Neural cell (in vitro differentiated cells): Measurements from ENCODE around the gene KIZ. TPM values are rescaled to one million over a fixed set of nuclear protein-coding genes. Genes with fewer than 3 reads are reported as not detected.
"Not testable (repeated sequence)": the region's sequence is repeated elsewhere in the genome, so short reads cannot be mapped to it uniquely, and the experiment has no call there.

Source experiments
- H2AFZ ChIP-seq: fragments of 200-600, 300-800 bp; sonication (generic), shearing (Covaris generic); 2 replicates; pipeline ENCODE4 v1.6.0; 2014; ENCODE audit warnings: low read depth, mild to moderate bottlenecking, antibody characterized with exemption, low read length, moderate library complexity
- H3F3A ChIP-seq: fragments of 200-600 bp; shearing (Covaris generic); 2 replicates; pipeline ENCODE4 v1.6.1; 2016; ENCODE audit warnings: mild to moderate bottlenecking, moderate library complexity, mixed read lengths, antibody characterized with exemption, low read length; ENCODE audit not compliant: insufficient read depth, poor library complexity, severe bottlenecking
- H3K27ac ChIP-seq: fragments of 200-600, 300-800 bp; sonication (generic), shearing (Covaris generic); 2 replicates; pipeline ENCODE4 v1.5.1; 2014; ENCODE audit warnings: mild to moderate bottlenecking, low read length, moderate library complexity
- H3K27me3 ChIP-seq: fragments of 300-800, 200-600 bp; sonication (generic), shearing (Covaris generic); 2 replicates; pipeline ENCODE4 v1.6.0; 2014; ENCODE audit warnings: mild to moderate bottlenecking, low read depth, low read length, moderate library complexity; ENCODE audit not compliant: insufficient read depth
- H3K36me3 ChIP-seq: fragments of 300-800, 200-600 bp; sonication (generic), shearing (Covaris generic); 2 replicates; pipeline ENCODE4 v1.5.1; 2014; ENCODE audit warnings: mild to moderate bottlenecking, antibody characterized with exemption, low read length, moderate library complexity; ENCODE audit not compliant: insufficient read depth
- H3K4me2 ChIP-seq: fragments of 300-800, 200-600 bp; sonication (generic), shearing (Covaris generic); 2 replicates; pipeline ENCODE4 v1.6.0; 2014; ENCODE audit warnings: mild to moderate bottlenecking, low read length
- H3K4me3 ChIP-seq: fragments of 300-800, 200-600 bp; sonication (generic), shearing (Covaris generic); 2 replicates; pipeline ENCODE4 v1.5.1; 2014; ENCODE audit warnings: mild to moderate bottlenecking, low read length, moderate library complexity
- H3K79me2 ChIP-seq: fragments of 200-600 bp; shearing (Covaris generic); replicated peaks from 2 replicates; pipeline ENCODE4 v1.6.0; 2014; ENCODE audit warnings: mild to moderate bottlenecking, low read length, moderate library complexity; ENCODE audit not compliant: insufficient read depth
- H3K9ac ChIP-seq: fragments of 300-800, 200-600 bp; sonication (generic), shearing (Covaris generic); 2 replicates; pipeline ENCODE4 v1.6.1; 2016; ENCODE audit warnings: mild to moderate bottlenecking, low read length, mixed read lengths
- H3K9me2 ChIP-seq: fragments of 200-600 bp; shearing (Covaris generic); 2 replicates; pipeline ENCODE4 v1.6.1; 2016; ENCODE audit warnings: mild to moderate bottlenecking, low read length, mixed read lengths; ENCODE audit not compliant: insufficient read depth
- H3K9me3 ChIP-seq: fragments of 200-600, 300-800 bp; sonication (generic), shearing (Covaris generic); 2 replicates; pipeline ENCODE4 v1.6.1; 2016; ENCODE audit warnings: mild to moderate bottlenecking, mixed run types, low read length, moderate library complexity, mixed read lengths
- H4K20me1 ChIP-seq: fragments of 200-600 bp; shearing (Covaris generic); 2 replicates; pipeline ENCODE4 v1.6.1; 2016; ENCODE audit warnings: mild to moderate bottlenecking, mixed run types; ENCODE audit not compliant: insufficient read depth
- EP300 ChIP-seq: fragments of 450-650 bp; conservative IDR thresholded peaks from 2 replicates; pipeline ENCODE4 v1.6.1; 2014; ENCODE audit warnings: antibody characterized with exemption, mild to moderate bottlenecking, moderate library complexity; ENCODE audit not compliant: poor library complexity, severe bottlenecking
- EZH2 ChIP-seq: fragments of 200-600, 300-800 bp; shearing (Covaris generic), sonication (generic); IDR thresholded peaks from 2 replicates; pipeline ENCODE4 v1.6.1; 2014; ENCODE audit warnings: antibody characterized with exemption, low read length, borderline replicate concordance, mild to moderate bottlenecking; ENCODE audit not compliant: insufficient read depth, poor library complexity, severe bottlenecking
- MXI1 ChIP-seq: fragments of 450-650 bp; conservative IDR thresholded peaks from 2 replicates; pipeline ENCODE4 v1.6.1; 2014; ENCODE audit warnings: antibody characterized with exemption, mild to moderate bottlenecking; ENCODE audit not compliant: poor library complexity, severe bottlenecking
- POLR2AphosphoS5 ChIP-seq: IDR thresholded peaks from 2 replicates; pipeline ENCODE4 v1.6.1; 2012
- RAD21 ChIP-seq: fragments of 450-650 bp; conservative IDR thresholded peaks from 2 replicates; pipeline ENCODE4 v1.6.1; 2014; ENCODE audit warnings: antibody characterized with exemption, mild to moderate bottlenecking, moderate library complexity
- SMC3 ChIP-seq: fragments of 450-650 bp; conservative IDR thresholded peaks from 2 replicates; pipeline ENCODE4 v1.6.1; 2014; ENCODE audit warnings: antibody characterized with exemption, mild to moderate bottlenecking, moderate library complexity; ENCODE audit not compliant: poor library complexity
- TAF1 ChIP-seq: IDR thresholded peaks from 2 replicates; pipeline ENCODE4 v1.6.1; 2012; ENCODE audit warnings: low read depth
- polyA plus RNA-seq: library from polyadenylated mRNA; depleted of rRNA; stranded (reverse); fragments of >200 nt; gene quantifications from 2 replicates; pipeline ENCODE4 v1.2.3, GENCODE V29; 2014
- TF ChIP-seq, protein P1 (sequence below): IDR thresholded peaks from 2 replicates; pipeline ENCODE4 v1.6.1; 2012; ENCODE audit warnings: borderline replicate concordance
- TF ChIP-seq, protein P2 (sequence below): fragments of 450-650 bp; IDR thresholded peaks from 2 replicates; pipeline ENCODE4 v1.5.1; 2014; ENCODE audit warnings: antibody characterized with exemption, mild to moderate bottlenecking, moderate library complexity; ENCODE audit not compliant: poor library complexity, severe bottlenecking

The KIZ gene
- polyA plus RNA-seq, 1 donor from 2014 or later: 3.6 TPM

DNA sequence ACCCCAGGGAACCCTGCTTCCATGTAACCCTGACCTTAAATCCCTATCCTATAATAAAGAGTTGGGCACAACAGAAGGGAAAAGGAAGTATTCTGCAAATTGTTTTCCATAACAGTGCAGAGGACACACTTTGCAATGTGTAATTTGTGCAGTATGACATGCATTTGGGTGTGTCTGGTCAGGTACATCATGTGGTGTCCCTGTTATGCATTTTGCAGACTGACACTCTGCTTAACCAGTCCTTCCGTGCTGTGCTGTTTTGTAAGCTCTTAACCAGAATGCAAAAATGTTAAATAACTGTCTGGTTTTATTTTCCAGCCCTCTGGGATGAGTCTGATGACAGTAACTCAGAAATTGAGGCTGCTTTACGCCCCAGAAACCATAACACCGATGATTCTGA lies 120.3 kb downstream of the KIZ start:
- Histone ChIP-seq H3K9ac (no peak overlapping the region), H3K9me3 (no peaks in the 10 kb centered on the region), H3K36me3 (no peaks in the 10 kb centered on the region), H3K79me2 (no peaks in the 10 kb centered on the region), H3K4me3 (no peak overlapping the region), H3F3A (no peaks in the 10 kb centered on the region), H3K9me2 (no peaks in the 10 kb centered on the region), H3K27me3 (no peaks in the 10 kb centered on the region), H2AFZ (no peak overlapping the region), H3K4me2 (no peak overlapping the region), H4K20me1 (no peaks in the 10 kb centered on the region), H3K27ac (no peak overlapping the region)
- TF ChIP-seq EP300 (no peak), RAD21 (no peak), MXI1 (no peak), SMC3 (no peak), EZH2 (no peak), TAF1 (no peak)
- TF ChIP-seq, protein P1, sequence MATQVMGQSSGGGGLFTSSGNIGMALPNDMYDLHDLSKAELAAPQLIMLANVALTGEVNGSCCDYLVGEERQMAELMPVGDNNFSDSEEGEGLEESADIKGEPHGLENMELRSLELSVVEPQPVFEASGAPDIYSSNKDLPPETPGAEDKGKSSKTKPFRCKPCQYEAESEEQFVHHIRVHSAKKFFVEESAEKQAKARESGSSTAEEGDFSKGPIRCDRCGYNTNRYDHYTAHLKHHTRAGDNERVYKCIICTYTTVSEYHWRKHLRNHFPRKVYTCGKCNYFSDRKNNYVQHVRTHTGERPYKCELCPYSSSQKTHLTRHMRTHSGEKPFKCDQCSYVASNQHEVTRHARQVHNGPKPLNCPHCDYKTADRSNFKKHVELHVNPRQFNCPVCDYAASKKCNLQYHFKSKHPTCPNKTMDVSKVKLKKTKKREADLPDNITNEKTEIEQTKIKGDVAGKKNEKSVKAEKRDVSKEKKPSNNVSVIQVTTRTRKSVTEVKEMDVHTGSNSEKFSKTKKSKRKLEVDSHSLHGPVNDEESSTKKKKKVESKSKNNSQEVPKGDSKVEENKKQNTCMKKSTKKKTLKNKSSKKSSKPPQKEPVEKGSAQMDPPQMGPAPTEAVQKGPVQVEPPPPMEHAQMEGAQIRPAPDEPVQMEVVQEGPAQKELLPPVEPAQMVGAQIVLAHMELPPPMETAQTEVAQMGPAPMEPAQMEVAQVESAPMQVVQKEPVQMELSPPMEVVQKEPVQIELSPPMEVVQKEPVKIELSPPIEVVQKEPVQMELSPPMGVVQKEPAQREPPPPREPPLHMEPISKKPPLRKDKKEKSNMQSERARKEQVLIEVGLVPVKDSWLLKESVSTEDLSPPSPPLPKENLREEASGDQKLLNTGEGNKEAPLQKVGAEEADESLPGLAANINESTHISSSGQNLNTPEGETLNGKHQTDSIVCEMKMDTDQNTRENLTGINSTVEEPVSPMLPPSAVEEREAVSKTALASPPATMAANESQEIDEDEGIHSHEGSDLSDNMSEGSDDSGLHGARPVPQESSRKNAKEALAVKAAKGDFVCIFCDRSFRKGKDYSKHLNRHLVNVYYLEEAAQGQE: no peak
- TF ChIP-seq, protein P2, sequence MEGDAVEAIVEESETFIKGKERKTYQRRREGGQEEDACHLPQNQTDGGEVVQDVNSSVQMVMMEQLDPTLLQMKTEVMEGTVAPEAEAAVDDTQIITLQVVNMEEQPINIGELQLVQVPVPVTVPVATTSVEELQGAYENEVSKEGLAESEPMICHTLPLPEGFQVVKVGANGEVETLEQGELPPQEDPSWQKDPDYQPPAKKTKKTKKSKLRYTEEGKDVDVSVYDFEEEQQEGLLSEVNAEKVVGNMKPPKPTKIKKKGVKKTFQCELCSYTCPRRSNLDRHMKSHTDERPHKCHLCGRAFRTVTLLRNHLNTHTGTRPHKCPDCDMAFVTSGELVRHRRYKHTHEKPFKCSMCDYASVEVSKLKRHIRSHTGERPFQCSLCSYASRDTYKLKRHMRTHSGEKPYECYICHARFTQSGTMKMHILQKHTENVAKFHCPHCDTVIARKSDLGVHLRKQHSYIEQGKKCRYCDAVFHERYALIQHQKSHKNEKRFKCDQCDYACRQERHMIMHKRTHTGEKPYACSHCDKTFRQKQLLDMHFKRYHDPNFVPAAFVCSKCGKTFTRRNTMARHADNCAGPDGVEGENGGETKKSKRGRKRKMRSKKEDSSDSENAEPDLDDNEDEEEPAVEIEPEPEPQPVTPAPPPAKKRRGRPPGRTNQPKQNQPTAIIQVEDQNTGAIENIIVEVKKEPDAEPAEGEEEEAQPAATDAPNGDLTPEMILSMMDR: no peak

DNA sequence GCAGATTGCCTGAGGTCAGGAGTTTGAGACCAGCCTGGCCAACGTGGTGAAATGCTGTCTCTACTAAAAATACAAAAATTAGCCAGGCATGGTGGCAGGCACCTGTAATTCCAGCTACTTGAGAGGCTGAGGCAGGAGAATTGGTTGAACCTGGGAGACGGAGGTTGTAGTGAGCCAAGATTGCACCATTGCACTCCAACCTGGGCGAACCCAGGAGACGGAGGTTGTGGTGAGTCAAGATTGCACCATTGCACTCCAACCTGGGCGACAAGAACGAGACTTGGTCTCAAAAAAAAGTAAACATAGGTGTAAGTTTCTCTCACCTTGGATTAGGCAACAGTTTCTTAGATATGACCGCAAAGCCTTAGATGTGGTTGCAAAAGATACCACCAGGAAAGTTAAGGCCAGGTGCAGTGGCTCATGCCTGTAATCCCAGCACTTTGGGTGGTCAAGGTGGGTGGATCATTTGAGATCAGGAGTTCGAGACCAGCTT lies 121.8 kb downstream of the KIZ start:
- not testable (repeated sequence) for H3F3A ChIP-seq, H3K9me3 ChIP-seq, H3K4me2 ChIP-seq, H3K27ac ChIP-seq, H2AFZ ChIP-seq, H3K79me2 ChIP-seq, H4K20me1 ChIP-seq, H3K27me3 ChIP-seq, H3K4me3 ChIP-seq, H3K9me2 ChIP-seq, H3K36me3 ChIP-seq, H3K9ac ChIP-seq

DNA sequence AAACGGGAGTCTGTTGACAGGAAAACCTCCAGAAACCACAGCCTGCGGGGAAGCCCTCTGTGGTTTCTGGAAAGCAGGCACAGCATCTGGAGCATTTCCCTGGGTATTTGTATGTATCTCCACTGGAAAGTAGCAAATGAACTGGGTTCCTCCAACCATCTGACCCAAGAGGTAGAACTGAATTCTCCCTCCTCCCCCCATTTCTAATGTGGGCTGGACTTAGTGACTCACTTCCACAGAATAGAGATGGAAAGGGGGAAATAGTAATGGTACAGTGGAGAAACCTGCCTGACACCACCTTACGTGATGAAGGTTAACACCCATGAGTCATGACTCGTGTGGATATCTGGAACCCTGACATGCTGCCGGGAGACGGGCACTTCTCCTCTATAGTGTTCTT lies 125.4 kb downstream of the KIZ start:
- TF ChIP-seq, protein P1: no peak
- TF ChIP-seq SMC3: no peak
- no peak for TF ChIP-seq EP300
- no peak for TF ChIP-seq TAF1
- TF ChIP-seq POLR2AphosphoS5: no peak
- TF ChIP-seq, protein P2: no peak
- no peak for TF ChIP-seq RAD21
- no peak for TF ChIP-seq MXI1
- no peak for TF ChIP-seq EZH2
- Histone ChIP-seq H3K9ac (no peak overlapping the region), H2AFZ (no peak overlapping the region)

More for the DNA sequence above, 125.4 kb downstream of the KIZ start:
- no peaks in the 10 kb centered on the region for H3K36me3 ChIP-seq
- H3K27me3 ChIP-seq: no peaks in the 10 kb centered on the region
- H3F3A ChIP-seq: no peaks in the 10 kb centered on the region
- H3K4me3 ChIP-seq: no peak overlapping the region
- H3K9me3 ChIP-seq: no peaks in the 10 kb centered on the region
- no peak overlapping the region for H3K27ac ChIP-seq
- H4K20me1 ChIP-seq: no peaks in the 10 kb centered on the region
- no peaks in the 10 kb centered on the region for H3K79me2 ChIP-seq
- H3K4me2 ChIP-seq: no peak overlapping the region
- H3K9me2 ChIP-seq: no peaks in the 10 kb centered on the region
